Epithelial cell of alveolus of lung (primary cell): ENCODE measurements around the gene MRPL43. TPM values are rescaled to one million over a fixed set of nuclear protein-coding genes. Genes with fewer than 3 reads are reported as not detected.

Experiments
- total RNA-seq: library from RNA; depleted of rRNA; stranded (reverse); fragments of >200 nt; gene quantifications from 2 replicates; pipeline ENCODE4 v1.2.1, GENCODE V29; 2015

Gene MRPL43
- 83.3 and 101 TPM in 2 replicates for total RNA-seq

GRCh38 chr10:100986952-100987684 lies at the start of gene MRPL43, which contains the start of gene TWNK:
Gene MRPL43 (minus strand): TSS chr10:100987497. CDS start chr10:100987443, 54 bp downstream.
Gene TWNK (plus strand): TSS chr10:100987543. CDS start chr10:100988211, 668 bp downstream.

DNA sequence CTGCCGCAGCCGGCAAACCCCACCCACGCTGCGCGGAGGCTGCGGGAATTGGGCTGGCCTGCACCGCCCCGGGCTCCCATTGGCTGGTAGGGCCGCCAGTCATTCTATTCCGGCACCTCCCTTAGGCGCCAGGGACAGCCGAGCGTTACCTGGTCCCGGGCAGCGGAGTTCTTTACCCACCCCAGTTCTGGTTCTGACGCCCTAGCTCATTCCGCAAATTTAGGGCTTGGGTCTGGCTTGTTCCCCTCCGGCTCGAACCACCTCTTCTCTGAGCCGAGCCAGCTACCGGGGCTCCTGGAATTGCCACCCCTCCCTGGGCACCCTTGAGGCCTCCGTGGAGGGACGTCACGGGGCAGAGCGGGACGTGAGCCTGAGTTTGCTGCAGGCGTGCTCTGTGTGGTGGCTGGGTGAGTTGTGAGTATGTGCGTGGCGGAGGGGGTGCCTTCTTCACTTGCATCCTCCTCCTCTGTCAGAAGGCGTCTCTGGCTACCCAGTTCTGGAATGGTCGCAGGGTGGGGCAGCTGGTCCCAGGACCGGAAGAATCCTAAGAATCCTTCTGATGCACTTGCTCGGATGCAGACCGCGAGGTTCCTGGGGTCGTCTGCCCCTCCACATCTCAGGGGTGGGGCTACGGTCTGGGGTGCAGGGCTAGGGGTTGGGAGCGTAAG lies 44.0 kb upstream of the MRPL43 start, which contains the start of the genes PDZD7 and SFXN3:
Gene PDZD7 (minus strand): TSS at position 2 of the 668 bp plus-strand sequence. CDS start 910 bp downstream, outside the sequence.
Gene SFXN3 (plus strand): TSS at position 107 of the 668 bp plus-strand sequence. CDS start 3,461 bp downstream, outside the sequence.

DNA sequence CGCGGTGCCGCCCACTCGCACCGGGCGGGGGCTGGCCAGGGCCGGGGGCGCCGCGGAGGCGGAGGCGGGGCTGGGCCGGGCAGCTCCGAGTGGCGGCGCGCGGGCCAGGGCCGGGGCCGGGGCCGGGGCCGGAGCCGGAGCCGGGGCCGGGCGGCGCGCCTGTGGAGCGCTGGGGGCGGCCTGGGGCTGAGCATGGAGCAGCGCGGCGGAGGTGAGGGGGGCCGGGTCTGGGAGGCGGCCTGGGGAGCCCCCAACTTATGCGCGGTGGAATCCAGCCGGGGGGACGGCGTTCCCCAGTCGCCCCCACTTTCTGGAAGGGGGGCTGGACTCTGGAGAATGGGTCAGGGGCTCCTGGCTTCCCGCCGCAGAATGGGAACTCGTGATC lies 12.4 kb upstream of the MRPL43 start, which contains the start of gene LZTS2:
Gene LZTS2 (plus strand): TSS at position 67 of the 385 bp plus-strand sequence. CDS start 2,731 bp downstream, outside the sequence.

DNA sequence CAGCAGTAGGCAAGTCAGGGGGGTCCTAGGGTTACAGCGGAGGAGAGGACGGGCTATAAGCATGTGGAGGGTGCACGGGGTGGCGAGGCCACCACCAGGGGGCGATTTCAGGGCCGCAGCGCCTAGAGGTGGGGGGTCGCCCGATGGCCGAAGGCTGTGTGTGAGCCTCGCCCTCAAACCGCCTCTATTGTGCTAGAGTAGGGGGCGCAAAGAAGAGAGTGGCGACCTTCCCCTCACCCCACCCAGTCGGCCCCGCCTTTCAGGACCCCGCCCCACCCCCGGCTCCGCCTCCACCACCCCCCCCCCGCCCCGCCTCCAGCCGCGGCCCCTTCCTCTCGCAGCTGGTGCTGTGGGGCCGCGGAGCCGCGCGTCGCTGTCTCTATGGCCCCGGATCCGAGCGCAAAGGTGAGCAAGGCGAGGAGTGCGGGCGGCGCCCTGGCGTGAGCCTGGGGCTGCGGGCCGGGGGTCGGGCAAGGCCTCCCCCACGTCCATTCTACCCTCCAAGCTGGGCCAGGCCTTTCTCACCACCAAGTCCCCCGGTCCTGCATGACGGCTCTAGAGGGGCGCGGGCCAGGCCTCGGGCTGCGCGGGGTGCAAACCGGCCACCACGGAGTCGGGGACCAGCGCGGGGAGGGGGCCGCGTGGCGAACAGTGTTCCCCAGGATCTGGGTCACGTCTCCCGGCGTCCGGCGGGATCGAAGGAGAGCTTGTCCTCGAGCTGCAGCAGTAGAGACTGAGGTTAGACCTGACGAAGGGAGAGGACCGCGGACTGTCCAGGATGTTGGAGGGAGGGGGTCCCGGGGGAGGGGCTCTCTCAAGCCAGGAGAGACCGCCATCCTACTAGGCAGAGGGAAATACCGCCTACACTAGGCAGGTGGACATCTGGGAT lies 17.9 kb downstream of the MRPL43 start, which contains the start of gene SEMA4G:
Gene SEMA4G (plus strand): TSS at position 318 of the 889 bp plus-strand sequence. CDS start 3,409 bp downstream, outside the sequence.

Other genes with a start within 250 kb of the MRPL43 start
- gene PAX2, start 241.9 kb downstream of the MRPL43 start, total RNA-seq, result not detected in 2 replicates
- 22.5 and 23.1 TPM in 2 replicates for gene SLF2, start 74.5 kb downstream of the MRPL43 start, total RNA-seq
- 2.8 and 6.1 TPM in 2 replicates for gene SEMA4G, start 18.0 kb downstream of the MRPL43 start, total RNA-seq
- 8.4 and 12.4 TPM in 2 replicates for gene TWNK, start within 50 bp of the MRPL43 start, total RNA-seq
- gene LZTS2, start 12.3 kb upstream of the MRPL43 start, total RNA-seq, result 74.2 and 138 TPM in 2 replicates
- gene PDZD7, start 43.6 kb upstream of the MRPL43 start, total RNA-seq, result 0.40 and 0.91 TPM in 2 replicates
- gene SFXN3, start 43.7 kb upstream of the MRPL43 start, total RNA-seq, result 16.4 and 54.9 TPM in 2 replicates
- 14.1 and 67.5 TPM in 2 replicates for gene KAZALD1, start 74.5 kb upstream of the MRPL43 start, total RNA-seq
- gene TLX1, start 143.8 kb upstream of the MRPL43 start, total RNA-seq, result not detected in 2 replicates
- gene LBX1, start 242.0 kb upstream of the MRPL43 start, total RNA-seq, result not detected in 2 replicates